GM12878 (cell line): ENCODE data around the gene CDHR4. TPM values are rescaled to one million over a fixed set of nuclear protein-coding genes. Genes with fewer than 3 reads are reported as not detected.

Experiments used
- ATAC-seq: fragments of 200-7000 bp; cut with Tn5 transposase; 3 replicates; pipeline ENCODE4 v1.9.1; 2020; ENCODE audit warnings: mild to moderate bottlenecking, moderate library complexity
- BruUV-seq: library from RNA; stranded (reverse); fragments of 400-500 nt; replicated peaks from 2 replicates; lab custom pipeline; 2021; lab: Mats Ljungman, UMichigan
- CTCF ChIA-PET: fragments of 300-600 bp; sonication (Branson Sonifier 250); formaldehyde crosslinking; extraction: SDS; loops from one replicate; lab custom pipeline; 2021; ENCODE audit warnings: inconsistent platforms; lab: Yijun Ruan, JAX
- POLR2A ChIA-PET: fragments of 350-600 bp; formaldehyde crosslinking; extraction: SDS; loops from one replicate; lab custom pipeline; 2021; ENCODE audit warnings: inconsistent platforms; lab: Charles Lee
- RAD21 ChIA-PET: fragments of 300-600 bp; sonication (Branson Sonifier 250); formaldehyde crosslinking; loops from one replicate; lab custom pipeline; 2023; ENCODE audit warnings: antibody characterized with exemption; ENCODE audit not compliant: unreplicated experiment; lab: Charles Lee
- SMC1A ChIA-PET: fragments of 300-600 bp; sonication (Branson Sonifier 250); formaldehyde crosslinking; loops from one replicate; lab custom pipeline; 2023; ENCODE audit not compliant: unreplicated experiment, uncharacterized antibody; lab: Charles Lee
- DNase-seq: peaks from one replicate; pipeline ENCODE4 v3.0.0-alpha.2; 2011; ENCODE audit warnings: low read depth, low spot score
- FAIRE-seq: peaks from 3 replicates; lab custom pipeline; 2011; peaks lifted over from hg19 to GRCh38; lab: Jason Lieb, UNC
- H2AFZ ChIP-seq: 2 replicates; pipeline ENCODE4 v1.6.0; 2011; ENCODE audit warnings: low read depth, low read length, control low read depth; ENCODE audit not compliant: control insufficient read depth
- H3K27ac ChIP-seq: 2 replicates; pipeline ENCODE4 v1.5.1; 2011; ENCODE audit warnings: control low read depth; ENCODE audit not compliant: control insufficient read depth, insufficient read depth
- H3K27me3 ChIP-seq, 2 experiments: replicated peaks in 1 of 2; 2 replicates each; pipeline versions ENCODE4 v1.6.0 to v1.6.1; 2011; ENCODE audit warnings: low read length in 1 of 2; ENCODE audit not compliant: control insufficient read depth in 2 of 2, insufficient read depth in 2 of 2
- H3K36me3 ChIP-seq, 2 experiments: 2 replicates each; pipeline ENCODE4 v1.5.1; 2011; ENCODE audit warnings: low read length in 1 of 2; ENCODE audit not compliant: control insufficient read depth in 2 of 2, insufficient read depth in 2 of 2
- H3K4me1 ChIP-seq: 2 replicates; pipeline ENCODE4 v1.6.1; 2011; ENCODE audit warnings: mild to moderate bottlenecking, low read length, moderate library complexity, mixed read lengths; ENCODE audit not compliant: control insufficient read depth, insufficient read depth
- H3K4me2 ChIP-seq: 2 replicates; pipeline ENCODE4 v1.6.0; 2011; ENCODE audit warnings: control low read depth; ENCODE audit not compliant: control insufficient read depth, insufficient read depth
- H3K4me3 ChIP-seq: fragments of 200-600 bp; sonication (generic); 2 replicates; pipeline ENCODE4 v1.5.1; 2016
- H3K79me2 ChIP-seq: 2 replicates; pipeline ENCODE4 v1.6.0; 2011; ENCODE audit warnings: low read length; ENCODE audit not compliant: control insufficient read depth, insufficient read depth
- H3K9ac ChIP-seq: 2 replicates; pipeline ENCODE4 v1.8.0; 2011; ENCODE audit warnings: low read length, control low read depth, mixed read lengths; ENCODE audit not compliant: control insufficient read depth, insufficient read depth
- H3K9me3 ChIP-seq: replicated peaks from 3 replicates; pipeline ENCODE4 v1.5.1; 2011; ENCODE audit warnings: mild to moderate bottlenecking, low read length; ENCODE audit not compliant: control insufficient read depth, insufficient read depth
- H4K20me1 ChIP-seq: 2 replicates; pipeline ENCODE4 v1.6.0; 2011; ENCODE audit not compliant: control insufficient read depth, insufficient read depth
- BHLHE40 ChIP-seq, 2 experiments: fragments of 450-650 bp in 1 of 2; IDR thresholded peaks; 2 replicates each; pipeline ENCODE4 v1.6.1; 2011 to 2017; ENCODE audit warnings: low read depth in 2 of 2, borderline replicate concordance in 1 of 2, improper control_type of control experiment in 1 of 2, low read length in 1 of 2, mild to moderate bottlenecking in 1 of 2
- EED ChIP-seq: sonication (generic); IDR thresholded peaks from 2 replicates; pipeline ENCODE4 v1.6.1; 2016; ENCODE audit warnings: antibody characterized with exemption, low read depth
- GATAD2B ChIP-seq: fragments of 450-650 bp; conservative IDR thresholded peaks from 2 replicates; pipeline ENCODE4 v1.6.1; 2017; ENCODE audit warnings: low read depth, mild to moderate bottlenecking, moderate library complexity
- HDAC2 ChIP-seq: fragments of 200-600 bp; sonication (generic); IDR thresholded peaks from 2 replicates; pipeline ENCODE4 v1.6.1; 2017
- JUND ChIP-seq: IDR thresholded peaks from 2 replicates; pipeline ENCODE4 v1.6.1; 2012; ENCODE audit warnings: low read depth, mild to moderate bottlenecking, low read length, improper control_type of control experiment, moderate library complexity
- KDM1A ChIP-seq: fragments of 200-600 bp; sonication (generic); IDR thresholded peaks from 2 replicates; pipeline ENCODE4 v1.6.1; 2016; ENCODE audit warnings: borderline replicate concordance
- NFXL1 ChIP-seq: fragments of 450-650 bp; IDR thresholded peaks from 2 replicates; pipeline ENCODE4 v1.6.1; 2017; ENCODE audit warnings: antibody characterized with exemption, mild to moderate bottlenecking, borderline replicate concordance
- NR2C1 ChIP-seq: fragments of 450-650 bp; IDR thresholded peaks from 2 replicates; pipeline ENCODE4 v1.6.1; 2017; ENCODE audit warnings: antibody characterized with exemption, mild to moderate bottlenecking, moderate library complexity
- SMAD1 ChIP-seq: fragments of 450-650 bp; IDR thresholded peaks from 2 replicates; pipeline ENCODE4 v1.6.1; 2018; ENCODE audit warnings: mild to moderate bottlenecking, low read depth; ENCODE audit not compliant: partially characterized antibody
- TBL1XR1 ChIP-seq: IDR thresholded peaks from 2 replicates; pipeline ENCODE4 v1.6.1; 2012; ENCODE audit warnings: low read depth, low read length, improper control_type of control experiment
- TCF7 ChIP-seq: IDR thresholded peaks from 2 replicates; pipeline ENCODE4 v1.6.1; 2014; ENCODE audit warnings: antibody characterized with exemption, borderline replicate concordance
- ZBTB4 ChIP-seq: fragments of 450-650 bp; formaldehyde crosslinking; IDR thresholded peaks from 2 replicates; pipeline ENCODE4 v1.4.0; 2022; ENCODE audit warnings: mild to moderate bottlenecking, moderate library complexity
- ZNF592 ChIP-seq: fragments of 450-650 bp; IDR thresholded peaks from 2 replicates; pipeline ENCODE4 v1.6.1; 2017; ENCODE audit warnings: mild to moderate bottlenecking, moderate library complexity
- ZNF622 ChIP-seq: fragments of 450-650 bp; IDR thresholded peaks from 2 replicates; pipeline ENCODE4 v1.6.1; 2017; ENCODE audit warnings: mild to moderate bottlenecking, inconsistent platforms
- WGBS: methylation state at CpG from one replicate; pipeline ENCODE4 v1.1.6; 2016; ENCODE audit warnings: low lambda C conversion rate; ENCODE audit not compliant: insufficient replicate concordance, insufficient coverage; ENCODE audit errors: missing lambda C conversion rate; 5-methylcytosine and 5-hydroxymethylcytosine counted together
- in situ Hi-C: fragments of 300-500 bp; cut with MboI; formaldehyde crosslinking; loops from 9 replicates; pipeline ENCODE4 v1.14.3; 2018; ENCODE audit warnings: mixed read lengths
- intact Hi-C: fragments of 100-400 bp; cut with micrococcal nuclease; formaldehyde crosslinking; loops from one replicate; pipeline ENCODE4 v1.14.2; 2022; ENCODE audit not compliant: unreplicated experiment
- polyA plus RNA-seq, 11 experiments: library from polyadenylated mRNA; depleted of rRNA in 4 of 11; unstranded in 6 of 11; stranded (reverse) in 5 of 11; fragments of >200 nt; fragmentation: Nextera tagmentation in 4 of 11; fragmentation: Illumina TruSeq in 1 of 11; extraction: Ambion mirVana in 4 of 11; extraction: Trizol in 1 of 11; gene quantifications; 1 replicate in 1 of 11; 2 replicates in 10 of 11; pipeline versions ENCODE4 v1.2.1 to v1.2.3, GENCODE V29; 2011 to 2016; ENCODE audit warnings: inconsistent platforms in 2 of 11, missing spikeins in 2 of 11, low read depth in 1 of 11
- total RNA-seq, 4 experiments: library from RNA; depleted of rRNA in 3 of 4; stranded (reverse); fragments of >200 nt in 3 of 4; fragmentation: Illumina TruSeq in 1 of 4; extraction: Trizol in 1 of 4; gene quantifications; 2 replicates each; pipeline versions ENCODE4 v1.2.1 to v1.2.3, GENCODE V29; 2013 to 2021
- TF ChIP-seq, protein P1 (sequence below): fragments of 450-650 bp; IDR thresholded peaks from 2 replicates; pipeline ENCODE4 v1.6.1; 2016; ENCODE audit warnings: mild to moderate bottlenecking

CDHR4 gene
- total and polyA plus RNA-seq, 10 of the 15 experiments (the other 5 are each of a cell fraction or from before 2014, with no cell fraction given): not detected

- Histone ChIP-seq H2AFZ (peak overlapping the region; percentile 80), H3K27me3 (no peaks in the 10 kb centered on the region), H3K9me3 (no peaks in the 10 kb centered on the region), H3K27ac (no peak overlapping the region), H3K79me2 (peaks cover 25% of the 10 kb centered on the region), H4K20me1 (no peaks in the 10 kb centered on the region), H3K4me3 (peak overlapping the region; percentile 59), H3K36me3 (no peaks in the 10 kb centered on the region), H3K4me1 (peaks cover 9% of the 10 kb centered on the region), H3K9ac (peak overlapping the region; percentile 87), H3K4me2 (peak overlapping the region; percentile 75)
- ATAC-seq: no peak
- ChIA-PET POLR2A (interaction anchor here (1.0 to 3.0 kb wide), 3 partner anchors 16 to 69 kb away, joined by 3 to 15 read pairs (median 3); partner anchors contain the start of genes INKA1 and TRAIP), SMC1A (interaction anchor here (0.6 to 1.2 kb wide), 2 partner anchors 13 to 119 kb away, joined by 3 read pairs; partner anchors contain the start of gene CDHR4), CTCF (interaction anchor here (1.2 to 2.0 kb wide), 6 partner anchors 15 to 143 kb away, joined by 3 to 9 read pairs (median 4); partner anchors contain the start of genes MON1A and UBA7), RAD21 (interaction anchor here (0.5 to 2.5 kb wide), 4 partner anchors 16 to 962 kb away, joined by 3 to 14 read pairs (median 4); partner anchors contain the start of gene INKA1)
- BruUV-seq: TSS peak; percentile 99
- no peak for DNase-seq
- FAIRE-seq: peak; percentile 81
- 67% methylated on average over 3 of the region's 3 CpGs for WGBS
- in situ Hi-C loops: no loop called here
- intact Hi-C loops: loop anchor here (5.0 kb wide), 1 partner anchor 65 kb away; the partner anchor contains the start of gene GMPPB
- no peak for TF ChIP-seq TCF7
- no peak for TF ChIP-seq SMAD1
- TF ChIP-seq JUND: no peak
- TF ChIP-seq GATAD2B: no peak
- no peak for TF ChIP-seq NFXL1
- no peak for TF ChIP-seq EED
- no peak for TF ChIP-seq ZBTB4 (CRISPR knock-in tag)
- no peak for TF ChIP-seq BHLHE40 (IDR thresholded peaks at IDR 0.05; ENCODE audit: borderline replicate concordance in 1 of 2, low read depth in 2 of 2, low read length in 1 of 2)
- no peak for TF ChIP-seq KDM1A
- no peak for TF ChIP-seq HDAC2
- TF ChIP-seq ZNF592: no peak
- no peak for TF ChIP-seq ZNF622
- TF ChIP-seq NR2C1: no peak
- TF ChIP-seq TBL1XR1: no peak
- TF ChIP-seq, protein P1, sequence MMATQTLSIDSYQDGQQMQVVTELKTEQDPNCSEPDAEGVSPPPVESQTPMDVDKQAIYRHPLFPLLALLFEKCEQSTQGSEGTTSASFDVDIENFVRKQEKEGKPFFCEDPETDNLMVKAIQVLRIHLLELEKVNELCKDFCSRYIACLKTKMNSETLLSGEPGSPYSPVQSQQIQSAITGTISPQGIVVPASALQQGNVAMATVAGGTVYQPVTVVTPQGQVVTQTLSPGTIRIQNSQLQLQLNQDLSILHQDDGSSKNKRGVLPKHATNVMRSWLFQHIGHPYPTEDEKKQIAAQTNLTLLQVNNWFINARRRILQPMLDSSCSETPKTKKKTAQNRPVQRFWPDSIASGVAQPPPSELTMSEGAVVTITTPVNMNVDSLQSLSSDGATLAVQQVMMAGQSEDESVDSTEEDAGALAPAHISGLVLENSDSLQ: no peak
Observed at GRCh38 chr3:49787182-49787464, 12.6 kb downstream of the CDHR4 start.
